Body of pancreas (tissue), 4 donors: ENCODE results near the gene HDAC2.

Source experiments
- CTCF ChIP-seq, 7 experiments: fragments of 450-650 bp in 4 of 7; fragments of 200-600 bp in 3 of 7; sonication (generic) in 3 of 7; IDR thresholded peaks; one replicate each; pipeline ENCODE4 v1.5.1; 2016 to 2019; ENCODE audit warnings: antibody characterized with exemption in 7 of 7
- POLR2A ChIP-seq, 3 donors: fragments of 450-650 bp; IDR thresholded peaks; one replicate each; pipeline ENCODE4 v1.6.1; 2016; ENCODE audit warnings: antibody characterized with exemption in 3 of 3, mild to moderate bottlenecking in 2 of 3

- no peak for TF ChIP-seq CTCF (IDR thresholded peaks at IDR 0.05)
- no peak for TF ChIP-seq POLR2A (IDR thresholded peaks at IDR 0.05)
These were observed 39.6 kb upstream of the HDAC2 start for GRCh38 chr6:114010540-114010939.
